WI38 (cell line): ENCODE measurements around the gene ST6GALNAC3.
"Not testable (repeated sequence)": the region's sequence is repeated elsewhere in the genome, so short reads cannot be mapped to it uniquely, and the experiment has no call there.

Experiments
- H3K4me3 ChIP-seq: 2 replicates; pipeline ENCODE4 v1.5.1; 2011; ENCODE audit warnings: low read depth, mild to moderate bottlenecking, control low read depth, low read length
- TF ChIP-seq, protein P1 (sequence below): IDR thresholded peaks from 2 replicates; pipeline ENCODE4 v1.5.1; 2012; ENCODE audit warnings: low read depth, mild to moderate bottlenecking, control low read depth, low read length

The ST6GALNAC3 gene

DNA sequence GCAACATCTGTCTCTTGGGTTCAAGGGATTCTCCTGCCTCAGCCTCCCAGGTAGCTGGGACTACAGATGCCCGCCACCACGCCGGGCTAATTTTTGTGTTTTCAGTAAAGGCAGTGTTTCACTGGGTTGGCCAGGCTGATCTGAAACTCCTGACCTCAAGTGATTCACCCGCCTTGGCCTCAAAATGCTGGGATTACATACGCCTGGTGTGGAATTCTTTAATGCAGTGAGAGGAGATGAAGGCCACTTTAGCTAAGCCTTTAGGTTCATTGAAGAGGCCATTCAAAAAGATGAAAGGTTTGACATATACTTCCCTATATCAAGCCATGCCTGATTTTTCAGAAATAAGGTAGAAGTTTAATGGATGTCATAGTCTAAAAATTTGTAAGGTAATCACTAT, 162.7 kb downstream of the ST6GALNAC3 start:
- TF ChIP-seq, protein P1, sequence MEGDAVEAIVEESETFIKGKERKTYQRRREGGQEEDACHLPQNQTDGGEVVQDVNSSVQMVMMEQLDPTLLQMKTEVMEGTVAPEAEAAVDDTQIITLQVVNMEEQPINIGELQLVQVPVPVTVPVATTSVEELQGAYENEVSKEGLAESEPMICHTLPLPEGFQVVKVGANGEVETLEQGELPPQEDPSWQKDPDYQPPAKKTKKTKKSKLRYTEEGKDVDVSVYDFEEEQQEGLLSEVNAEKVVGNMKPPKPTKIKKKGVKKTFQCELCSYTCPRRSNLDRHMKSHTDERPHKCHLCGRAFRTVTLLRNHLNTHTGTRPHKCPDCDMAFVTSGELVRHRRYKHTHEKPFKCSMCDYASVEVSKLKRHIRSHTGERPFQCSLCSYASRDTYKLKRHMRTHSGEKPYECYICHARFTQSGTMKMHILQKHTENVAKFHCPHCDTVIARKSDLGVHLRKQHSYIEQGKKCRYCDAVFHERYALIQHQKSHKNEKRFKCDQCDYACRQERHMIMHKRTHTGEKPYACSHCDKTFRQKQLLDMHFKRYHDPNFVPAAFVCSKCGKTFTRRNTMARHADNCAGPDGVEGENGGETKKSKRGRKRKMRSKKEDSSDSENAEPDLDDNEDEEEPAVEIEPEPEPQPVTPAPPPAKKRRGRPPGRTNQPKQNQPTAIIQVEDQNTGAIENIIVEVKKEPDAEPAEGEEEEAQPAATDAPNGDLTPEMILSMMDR, result no peak

DNA sequence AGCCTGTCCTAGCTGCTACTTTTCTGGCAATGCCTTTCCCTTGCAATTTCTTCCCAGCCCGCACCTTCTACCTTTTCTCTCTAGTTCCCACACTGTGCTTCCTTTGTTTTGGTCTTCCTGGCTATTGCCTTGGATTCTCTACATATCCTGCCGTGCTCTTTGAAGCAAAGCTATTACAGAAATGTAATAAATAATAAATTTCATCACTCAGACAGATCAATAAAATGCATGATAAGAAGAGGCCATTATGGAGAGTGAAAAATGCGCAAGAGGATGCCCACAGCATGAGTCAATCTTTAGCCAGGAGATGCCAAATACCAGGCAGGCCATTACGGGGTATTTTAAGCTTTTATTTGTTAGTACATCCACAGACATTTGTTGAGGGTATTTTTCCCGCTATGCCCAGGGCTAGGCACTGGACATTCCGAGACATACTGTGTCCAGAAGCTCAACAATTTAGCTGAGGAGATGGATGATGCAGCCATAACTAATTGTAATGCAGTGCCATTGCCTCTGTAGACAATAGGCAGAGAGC, 163.6 kb downstream of the ST6GALNAC3 start:
- H3K4me3 ChIP-seq, result no peak overlapping the region
- TF ChIP-seq, protein P1, result 0 out of 2 replicates have a peak, but pooled peaks have one; percentile 4

More for the DNA sequence above, 162.7 kb downstream of the ST6GALNAC3 start:
- no peak overlapping the region for H3K4me3 ChIP-seq

DNA sequence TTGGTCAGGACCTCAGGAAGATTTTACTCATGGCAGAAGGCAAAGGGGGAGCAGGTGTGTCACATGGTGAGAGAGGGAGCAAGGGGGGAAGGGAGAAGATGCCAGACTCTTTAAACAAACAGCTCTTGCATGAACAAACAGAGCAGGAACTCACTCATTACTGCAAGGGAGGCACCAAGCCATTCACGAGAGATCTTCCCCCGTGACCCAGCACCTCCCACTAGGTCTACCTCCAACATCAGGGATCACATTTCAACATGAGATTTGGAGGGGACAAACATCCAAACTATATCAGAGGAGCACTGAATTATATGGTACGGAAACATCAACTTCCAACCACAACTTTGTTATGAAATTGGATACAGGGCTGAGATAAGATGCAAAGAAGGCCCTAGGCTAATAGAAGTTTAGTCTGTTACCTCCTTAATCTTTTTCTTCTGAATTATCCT, 164.9 kb downstream of the ST6GALNAC3 start:
- TF ChIP-seq, protein P1, result no peak
- no peak overlapping the region for H3K4me3 ChIP-seq

DNA sequence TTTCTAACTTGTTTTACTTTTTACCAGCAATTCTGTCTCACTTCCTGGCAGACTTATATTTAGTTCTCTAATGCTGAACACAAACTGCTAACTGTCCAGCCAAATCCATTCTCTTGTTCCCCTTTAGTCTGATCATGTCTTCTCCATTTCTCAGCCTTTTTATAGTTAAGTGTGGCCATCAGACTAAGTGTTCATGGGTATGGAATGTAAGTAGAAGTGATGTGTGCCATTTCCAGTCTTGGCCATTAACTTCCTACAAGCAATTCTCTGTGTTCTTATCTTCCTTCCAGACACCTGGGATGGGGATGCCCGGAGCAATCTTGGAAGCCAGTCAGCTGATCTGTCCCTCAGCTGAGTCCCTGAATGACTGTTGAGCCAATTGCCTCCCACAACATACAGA, 165.8 kb downstream of the ST6GALNAC3 start:
- no peak overlapping the region for H3K4me3 ChIP-seq
- TF ChIP-seq, protein P1, result no peak

DNA sequence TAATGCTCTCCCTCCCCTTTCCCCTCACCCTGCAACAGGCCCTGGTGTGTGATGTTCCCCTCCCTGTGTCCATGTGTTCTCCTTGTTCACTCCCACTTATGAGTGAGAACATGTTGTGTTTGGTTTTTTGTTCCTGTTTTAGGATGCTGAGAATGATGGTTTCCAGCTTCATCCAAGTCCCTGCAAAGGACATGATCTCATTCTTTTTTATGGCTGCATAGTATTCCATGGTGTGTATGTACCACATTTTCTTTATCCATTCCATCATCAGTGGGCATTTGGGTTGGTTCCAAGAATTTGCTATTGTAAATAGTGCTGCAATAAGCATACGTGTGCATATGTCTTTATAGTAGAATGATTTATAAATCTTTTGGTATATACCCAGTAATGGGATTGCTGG, 168.0 kb downstream of the ST6GALNAC3 start:
- not testable (repeated sequence) for H3K4me3 ChIP-seq

DNA sequence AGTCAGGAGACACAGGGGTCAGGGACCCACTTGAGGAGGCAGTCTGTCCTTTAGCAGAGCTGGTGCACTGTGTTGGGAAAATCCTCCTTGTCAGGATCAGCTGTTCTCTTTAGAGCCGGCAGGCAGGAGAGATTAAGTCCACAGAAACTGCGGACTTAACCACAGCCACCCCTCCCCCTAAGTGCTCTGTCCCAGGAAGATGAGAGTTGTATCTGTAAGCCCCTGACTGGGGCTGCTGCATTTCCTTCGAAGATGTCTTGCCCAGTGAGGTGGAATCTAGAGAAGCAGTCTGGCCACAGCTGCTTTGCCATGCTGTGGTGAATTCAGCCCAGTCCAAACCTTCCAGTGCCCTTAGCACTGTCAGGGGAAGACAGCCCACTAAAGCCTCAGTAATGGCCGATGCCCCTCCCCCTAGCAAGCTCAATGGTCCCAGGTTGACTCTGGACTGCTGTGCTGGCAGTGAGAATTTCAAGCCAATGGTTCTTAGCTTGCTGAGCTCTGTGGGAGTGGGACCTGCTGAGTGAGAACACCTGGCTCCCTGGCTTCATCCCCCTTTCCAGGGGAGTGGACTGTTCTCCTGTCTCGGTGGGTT, 172.8 kb downstream of the ST6GALNAC3 start:
- H3K4me3 ChIP-seq, result no peak overlapping the region
- TF ChIP-seq, protein P1, result no peak

DNA sequence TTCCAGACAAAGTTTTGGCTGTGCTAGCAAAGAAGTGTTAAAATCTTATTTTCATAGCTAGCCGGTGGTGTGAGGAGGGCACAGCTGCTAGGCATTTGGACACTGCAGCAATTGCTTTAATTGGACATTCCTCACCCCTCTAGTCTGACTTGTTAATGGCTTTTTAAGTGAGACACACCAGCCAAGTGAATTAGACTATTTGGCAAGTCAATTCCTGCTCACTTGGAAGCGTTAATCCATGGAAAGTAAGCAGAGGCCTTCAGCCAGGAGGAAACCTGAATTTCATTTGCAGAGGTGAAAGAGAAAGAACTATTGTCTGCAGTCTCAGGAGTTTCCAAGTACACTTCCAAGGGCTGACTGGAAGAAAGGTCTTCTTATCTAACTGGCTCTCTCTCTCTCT, 175.7 kb downstream of the ST6GALNAC3 start:
- H3K4me3 ChIP-seq, result no peak overlapping the region
- TF ChIP-seq, protein P1, result no peak

DNA sequence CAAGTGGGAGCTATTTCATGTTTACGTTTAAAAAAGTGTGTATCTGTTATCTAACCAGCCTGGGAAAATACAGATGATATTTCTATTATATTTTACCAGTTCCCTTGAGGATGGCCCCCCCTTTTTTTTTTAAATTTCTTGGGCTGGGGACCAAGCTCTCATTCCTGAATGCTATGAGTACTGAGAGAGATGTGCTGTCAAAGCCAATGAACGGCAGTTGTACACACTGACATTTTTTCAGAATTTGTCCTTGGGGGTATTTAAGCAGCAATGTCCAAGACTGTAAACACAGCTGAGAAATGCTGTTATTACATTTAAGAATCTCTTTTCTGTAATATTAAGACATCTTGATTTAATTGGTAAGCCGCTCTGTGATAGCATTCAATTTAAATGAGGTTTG, 177.9 kb downstream of the ST6GALNAC3 start:
- TF ChIP-seq, protein P1, result no peak
- H3K4me3 ChIP-seq, result no peak overlapping the region
